NCI-H2196 (cell line): Measurements from ENCODE around the gene DDX10.
"Not testable (repeated sequence)": the region's sequence is repeated elsewhere in the genome, so short reads cannot be mapped to it uniquely, and the experiment has no call there.

Source experiments
- DNase-seq: peaks from one replicate; lab custom pipeline; 2025; ENCODE audit not compliant: unreplicated experiment; lab: John Stamatoyannopoulos, UW

DDX10 gene

GRCh38 chr11:108713076-108713790, 48.4 kb downstream of the DDX10 start:
- DNase-seq, result no peak

GRCh38 chr11:108715239-108715638, 50.4 kb downstream of the DDX10 start:
- no peak for DNase-seq

GRCh38 chr11:108718466-108718865, 53.6 kb downstream of the DDX10 start:
- DNase-seq, result no peak

- no peak for DNase-seq
Measured at GRCh38 chr11:108724974-108725689, 60.3 kb downstream of the DDX10 start.

- DNase-seq, result no peak
Measured at GRCh38 chr11:108726077-108726800, 61.4 kb downstream of the DDX10 start.

- DNase-seq, result no peak
Measured at GRCh38 chr11:108727665-108728064, 62.8 kb downstream of the DDX10 start.

GRCh38 chr11:108729227-108729871, 64.5 kb downstream of the DDX10 start:
- DNase-seq, result no peak

- peak; percentile 26 for DNase-seq
Measured at GRCh38 chr11:108732395-108732794, 67.5 kb downstream of the DDX10 start.

- DNase-seq, result no peak
Measured at GRCh38 chr11:108733479-108734116, 68.7 kb downstream of the DDX10 start.

- DNase-seq, result no peak
Measured at GRCh38 chr11:108734283-108734682, 69.4 kb downstream of the DDX10 start.

- DNase-seq, result peak; percentile 10
Measured at GRCh38 chr11:108734956-108735559, 70.2 kb downstream of the DDX10 start.

- not testable (repeated sequence) for DNase-seq
Measured at GRCh38 chr11:108740132-108740531, 75.3 kb downstream of the DDX10 start.

- DNase-seq, result no peak
Measured at GRCh38 chr11:108743851-108744250, 79.0 kb downstream of the DDX10 start.

GRCh38 chr11:108748968-108749367, 84.1 kb downstream of the DDX10 start:
- DNase-seq, result no peak

- no peak for DNase-seq
Measured at GRCh38 chr11:108751444-108751843, 86.6 kb downstream of the DDX10 start.

- DNase-seq, result no peak
Measured at GRCh38 chr11:108752297-108752751, 87.5 kb downstream of the DDX10 start.

- DNase-seq, result no peak
Measured at GRCh38 chr11:108754901-108755625, 90.2 kb downstream of the DDX10 start.

- DNase-seq, result no peak
Measured at GRCh38 chr11:108757630-108758029, 92.8 kb downstream of the DDX10 start.

- no peak for DNase-seq
Measured at GRCh38 chr11:108758458-108758857, 93.6 kb downstream of the DDX10 start.
